MCF 10A (cell line): ENCODE results near the gene CPNE2. TPM values are rescaled to one million over a fixed set of nuclear protein-coding genes. Genes with fewer than 3 reads are reported as not detected.

Experiments used
- BruUV-seq: library from RNA; stranded (reverse); fragments of 400-500 nt; replicated peaks from 2 replicates; lab custom pipeline; 2021; lab: Mats Ljungman, UMichigan
- CTCF ChIA-PET: fragments of 300-600 bp; sonication (Branson Sonifier 250); formaldehyde crosslinking; extraction: SDS; loops from one replicate; lab custom pipeline; 2021; ENCODE audit warnings: antibody characterized with exemption, inconsistent platforms; lab: Yijun Ruan, JAX
- POLR2A ChIA-PET: fragments of 300-600, 350-650 bp; sonication (Branson Sonifier 250); formaldehyde crosslinking; extraction: SDS; loops from one replicate; lab custom pipeline; 2020; ENCODE audit warnings: antibody characterized with exemption, inconsistent platforms; lab: Yijun Ruan, JAX
- DNase-seq: peaks from one replicate; pipeline ENCODE4 v3.0.0-alpha.2; 2018; ENCODE audit not compliant: unreplicated experiment
- H3K27ac Mint-ChIP-seq: one replicate; pipeline ENCODE4 v1.8.0; 2022; ENCODE audit warnings: mild to moderate bottlenecking, low read depth, mixed read lengths; ENCODE audit not compliant: unreplicated experiment
- H3K27me3 Mint-ChIP-seq: one replicate; pipeline ENCODE4 v1.8.0; 2022; ENCODE audit warnings: mixed read lengths; ENCODE audit not compliant: insufficient read depth, unreplicated experiment
- H3K36me3 Mint-ChIP-seq: one replicate; pipeline ENCODE4 v1.8.0; 2022; ENCODE audit warnings: mild to moderate bottlenecking, moderate library complexity, mixed read lengths; ENCODE audit not compliant: insufficient read depth, unreplicated experiment
- H3K4me1 Mint-ChIP-seq: one replicate; pipeline ENCODE4 v1.8.0; 2022; ENCODE audit warnings: mixed read lengths; ENCODE audit not compliant: insufficient read depth, unreplicated experiment
- H3K4me3 Mint-ChIP-seq: one replicate; pipeline ENCODE4 v1.8.0; 2022; ENCODE audit warnings: mild to moderate bottlenecking, moderate library complexity, mixed read lengths; ENCODE audit not compliant: unreplicated experiment
- H3K9me3 Mint-ChIP-seq: one replicate; pipeline ENCODE4 v1.8.0; 2022; ENCODE audit warnings: mixed read lengths; ENCODE audit not compliant: unreplicated experiment
- intact Hi-C: fragments of 100-400 bp; cut with micrococcal nuclease; formaldehyde crosslinking; loops from 2 replicates; pipeline ENCODE4 v1.14.1; 2022
- total RNA-seq: library from RNA; stranded (reverse); gene quantifications from 2 replicates; pipeline ENCODE4 v1.2.3, GENCODE V29; 2022
- TF ChIP-seq, protein P1 (sequence below): fragments of 200-600 bp; IDR thresholded peaks from one replicate; pipeline ENCODE4 v1.8.0; 2022; ENCODE audit warnings: antibody characterized with exemption, mild to moderate bottlenecking; ENCODE audit not compliant: unreplicated experiment

CPNE2 gene
- total RNA-seq, 1 experiment from 2014 or later = 6.7 TPM

DNA sequence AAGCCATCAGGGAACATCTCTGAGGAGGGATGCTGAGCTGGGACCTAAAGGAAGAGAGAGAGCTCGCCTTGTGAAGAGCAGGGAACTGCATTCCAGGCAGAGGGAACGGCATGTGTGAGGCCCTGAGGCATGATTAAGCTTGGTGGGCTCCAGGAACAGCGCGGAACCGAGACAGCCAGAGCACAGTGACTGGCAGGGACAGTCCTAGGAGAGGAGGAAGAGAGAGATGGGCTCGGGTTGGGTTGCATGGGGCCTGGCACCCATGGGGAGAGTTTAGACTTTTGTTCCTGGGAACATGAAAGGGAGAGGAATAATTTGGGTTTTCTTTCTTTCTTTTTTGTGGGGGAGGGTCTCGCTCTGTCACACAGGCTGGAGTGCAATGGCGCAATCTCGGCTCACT lies 39.2 kb upstream of the CPNE2 start:
- ChIA-PET POLR2A (no interaction called here), CTCF (interaction anchor here (0.6 to 1.3 kb wide), 2 partner anchors 186 to 324 kb away, joined by 3 to 5 read pairs; no protein-coding TSS in a partner anchor)
- DNase-seq = no peak
- Mint-ChIP-seq H3K9me3 (no peaks in the 10 kb centered on the region), H3K27ac (no peak overlapping the region), H3K4me3 (no peak overlapping the region), H3K27me3 (no peaks in the 10 kb centered on the region), H3K36me3 (no peaks in the 10 kb centered on the region), H3K4me1 (no peaks in the 10 kb centered on the region)
- BruUV-seq = no TSS peak
- intact Hi-C loops = no loop called here
- TF ChIP-seq, protein P1, sequence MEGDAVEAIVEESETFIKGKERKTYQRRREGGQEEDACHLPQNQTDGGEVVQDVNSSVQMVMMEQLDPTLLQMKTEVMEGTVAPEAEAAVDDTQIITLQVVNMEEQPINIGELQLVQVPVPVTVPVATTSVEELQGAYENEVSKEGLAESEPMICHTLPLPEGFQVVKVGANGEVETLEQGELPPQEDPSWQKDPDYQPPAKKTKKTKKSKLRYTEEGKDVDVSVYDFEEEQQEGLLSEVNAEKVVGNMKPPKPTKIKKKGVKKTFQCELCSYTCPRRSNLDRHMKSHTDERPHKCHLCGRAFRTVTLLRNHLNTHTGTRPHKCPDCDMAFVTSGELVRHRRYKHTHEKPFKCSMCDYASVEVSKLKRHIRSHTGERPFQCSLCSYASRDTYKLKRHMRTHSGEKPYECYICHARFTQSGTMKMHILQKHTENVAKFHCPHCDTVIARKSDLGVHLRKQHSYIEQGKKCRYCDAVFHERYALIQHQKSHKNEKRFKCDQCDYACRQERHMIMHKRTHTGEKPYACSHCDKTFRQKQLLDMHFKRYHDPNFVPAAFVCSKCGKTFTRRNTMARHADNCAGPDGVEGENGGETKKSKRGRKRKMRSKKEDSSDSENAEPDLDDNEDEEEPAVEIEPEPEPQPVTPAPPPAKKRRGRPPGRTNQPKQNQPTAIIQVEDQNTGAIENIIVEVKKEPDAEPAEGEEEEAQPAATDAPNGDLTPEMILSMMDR = no peak

DNA sequence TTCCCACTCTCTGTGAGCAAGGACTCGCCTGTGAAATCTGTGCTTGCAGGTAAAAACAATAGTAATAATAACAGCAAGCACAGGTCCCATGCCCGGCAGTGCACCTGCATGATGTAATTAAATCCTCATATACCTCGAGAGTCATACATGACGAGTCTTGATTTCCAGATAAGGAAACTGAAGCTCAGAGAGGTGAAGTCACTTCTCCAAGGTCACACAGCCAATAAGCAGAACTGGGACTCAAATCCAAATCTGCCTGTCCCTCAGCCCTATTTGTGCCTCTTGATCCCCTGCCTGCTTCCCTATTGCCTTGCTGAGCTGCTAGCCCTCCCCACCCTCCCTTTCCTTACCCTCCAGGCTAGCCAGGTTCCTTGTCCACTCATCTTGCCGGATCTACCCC lies 38.0 kb upstream of the CPNE2 start:
- CTCF ChIA-PET = interaction anchor here (1.3 kb wide), 1 partner anchor 188 kb away, joined by 5 read pairs; no protein-coding TSS in a partner anchor

DNA sequence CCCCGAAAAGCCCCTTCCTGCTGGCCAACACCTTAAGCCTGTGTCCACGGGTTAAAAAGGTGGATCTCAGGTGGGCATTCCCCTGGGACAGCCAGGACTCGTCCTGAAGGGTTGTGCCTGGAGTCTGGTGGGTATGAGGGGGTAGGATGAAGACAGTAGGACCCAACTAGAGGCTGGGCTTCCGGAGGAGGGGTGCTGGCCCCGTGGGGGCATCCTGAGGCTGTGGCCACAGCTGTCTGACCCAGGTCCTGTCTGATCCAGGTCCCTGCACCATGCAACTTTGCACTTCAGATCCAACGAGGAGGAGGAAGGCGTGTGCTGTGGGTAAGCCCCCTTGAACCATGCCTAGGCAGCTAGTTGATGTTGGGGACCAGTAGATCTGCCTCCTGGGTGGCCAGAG lies 37.6 kb upstream of the CPNE2 start:
- no TSS peak for BruUV-seq
- Mint-ChIP-seq H3K4me1 (peaks cover under 1% of the 10 kb centered on the region), H3K4me3 (no peak overlapping the region), H3K36me3 (no peaks in the 10 kb centered on the region), H3K27me3 (no peaks in the 10 kb centered on the region), H3K9me3 (no peaks in the 10 kb centered on the region), H3K27ac (no peak overlapping the region)
- no peak for DNase-seq
- TF ChIP-seq, protein P1 = no peak
- intact Hi-C loops = no loop called here
- ChIA-PET CTCF (no interaction called here), POLR2A (no interaction called here)

More for the DNA sequence above, 38.0 kb upstream of the CPNE2 start:
- H3K9me3 Mint-ChIP-seq = no peaks in the 10 kb centered on the region
- BruUV-seq = no TSS peak
- H3K27me3 Mint-ChIP-seq = no peaks in the 10 kb centered on the region
- H3K4me1 Mint-ChIP-seq = no peaks in the 10 kb centered on the region
- no peak for DNase-seq
- H3K4me3 Mint-ChIP-seq = no peak overlapping the region
- no peak overlapping the region for H3K27ac Mint-ChIP-seq
- TF ChIP-seq, protein P1 = no peak
- no peaks in the 10 kb centered on the region for H3K36me3 Mint-ChIP-seq
- POLR2A ChIA-PET = no interaction called here
- intact Hi-C loops = no loop called here

DNA sequence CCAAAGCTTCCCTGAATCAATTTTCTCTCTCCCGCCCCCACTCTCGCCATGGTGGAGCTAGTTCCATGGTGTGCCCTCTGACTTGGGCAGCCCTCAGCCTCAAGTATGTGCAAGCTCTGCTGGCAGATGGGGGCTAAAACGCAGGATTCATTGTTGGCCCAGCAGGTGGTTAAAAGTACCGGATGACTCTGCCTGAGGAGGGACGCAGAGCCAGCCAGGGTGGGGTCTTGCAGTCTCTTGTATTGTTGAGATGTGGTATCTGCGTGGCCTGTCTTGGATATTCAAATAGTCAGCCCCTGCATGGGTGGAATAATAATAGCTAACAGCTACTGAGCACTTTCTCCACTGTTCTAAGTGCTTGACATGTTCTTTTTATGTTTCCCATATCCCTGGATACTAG lies 36.7 kb upstream of the CPNE2 start:
- Mint-ChIP-seq H3K4me1 (peaks cover 9% of the 10 kb centered on the region), H3K27ac (no peak overlapping the region), H3K4me3 (no peak overlapping the region), H3K9me3 (no peaks in the 10 kb centered on the region), H3K27me3 (no peaks in the 10 kb centered on the region), H3K36me3 (no peaks in the 10 kb centered on the region)
- no peak for DNase-seq
- intact Hi-C loops = no loop called here
- ChIA-PET POLR2A (no interaction called here), CTCF (interaction anchor here (0.6 to 0.9 kb wide), 2 partner anchors 28 to 181 kb away, joined by 3 to 4 read pairs; no protein-coding TSS in a partner anchor)
- TF ChIP-seq, protein P1 = no peak
- BruUV-seq = no TSS peak
